GM12878 (cell line): ENCODE data around the gene SKA1.

ENCODE experiments used
- BCLAF1 ChIP-seq: fragments of 450-650 bp; IDR thresholded peaks from 2 replicates; pipeline ENCODE4 v1.6.1; 2017; ENCODE audit warnings: antibody characterized with exemption, mild to moderate bottlenecking, moderate library complexity
- CTCF ChIP-seq, 3 experiments: IDR thresholded peaks in 2 of 3; conservative IDR thresholded peaks in 1 of 3; 2 replicates each; pipeline ENCODE4 v1.5.1; 2011; ENCODE audit warnings: low read depth in 3 of 3, low read length in 3 of 3, mild to moderate bottlenecking in 3 of 3, control low read depth in 2 of 3, moderate library complexity in 2 of 3, inconsistent platforms in 1 of 3, mixed read lengths in 1 of 3; ENCODE audit not compliant: control insufficient read depth in 2 of 3, insufficient read depth in 1 of 3; ENCODE audit errors: extremely low read depth in 1 of 3
- EZH2 ChIP-seq: IDR thresholded peaks from 2 replicates; pipeline ENCODE4 v1.6.1; 2012; ENCODE audit warnings: low read depth, mild to moderate bottlenecking, control low read depth, inconsistent platforms, low read length, borderline replicate concordance; ENCODE audit not compliant: control insufficient read depth
- TCF3 ChIP-seq: IDR thresholded peaks from 2 replicates; pipeline ENCODE4 v1.6.1; 2012; ENCODE audit warnings: low read depth, mild to moderate bottlenecking, low read length, borderline replicate concordance; ENCODE audit not compliant: insufficient read depth
- ZZZ3 ChIP-seq: IDR thresholded peaks from 2 replicates; pipeline ENCODE4 v1.6.1; 2011; ENCODE audit warnings: low read depth; ENCODE audit not compliant: control insufficient read depth, insufficient read length

GRCh38 chr18:50439460-50440015 lies 64.7 kb downstream of the SKA1 start:
- TF ChIP-seq CTCF (IDR thresholded peaks at IDR 0.05 in 2 of 3, conservative IDR thresholded peaks at IDR 0.05 in 1 of 3; ENCODE audit: control insufficient read depth in 2 of 3, extremely low read depth in 1 of 3, insufficient read depth in 1 of 3, low read depth in 3 of 3, low read length in 3 of 3), result no peak
- TF ChIP-seq TCF3, result no peak
- no peak for TF ChIP-seq EZH2
- TF ChIP-seq ZZZ3, result no peak
- TF ChIP-seq BCLAF1, result no peak
